Heart right ventricle (tissue), 16 donors: ENCODE results near the gene LILRB5. TPM values are rescaled to one million over a fixed set of nuclear protein-coding genes. Genes with fewer than 3 reads are reported as not detected.
A peak's percentile ranks its signal among the peaks of the same experiment; 100 is the strongest.

ENCODE experiments used
- ATAC-seq, 8 donors: fragments of 200-7000 bp; cut with Tn5 transposase; one replicate each; pipeline ENCODE4 v1.9.1; 2020; ENCODE audit warnings: mild to moderate bottlenecking in 8 of 8, moderate library complexity in 8 of 8, moderate number of reproducible peaks in 1 of 8
- DNase-seq, 2 donors: peaks; one replicate each; pipeline ENCODE4 v3.0.0-alpha.2; 2020
- H3K27ac ChIP-seq, 10 donors: fragments of 200-600 bp; sonication (generic) in 2 of 10; one replicate each; pipeline versions ENCODE4 v1.5.0 to v1.8.0; 2020 to 2022; ENCODE audit warnings: mild to moderate bottlenecking in 3 of 10
- H3K27me3 ChIP-seq, 7 donors: fragments of 200-600 bp; one replicate each; pipeline ENCODE4 v1.8.0; 2021 to 2022; ENCODE audit warnings: mild to moderate bottlenecking in 2 of 7
- H3K36me3 ChIP-seq, 9 donors: fragments of 200-600 bp; sonication (generic) in 1 of 9; one replicate each; pipeline versions ENCODE4 v1.5.0 to v1.8.0; 2020 to 2022; ENCODE audit warnings: mild to moderate bottlenecking in 2 of 9
- H3K4me1 ChIP-seq, 9 donors: fragments of 200-600 bp; sonication (generic) in 1 of 9; one replicate each; pipeline versions ENCODE4 v1.5.0 to v1.8.0; 2020 to 2022; ENCODE audit warnings: mild to moderate bottlenecking in 4 of 9
- H3K4me3 ChIP-seq, 10 donors: fragments of 200-600 bp; sonication (generic) in 2 of 10; one replicate each; pipeline versions ENCODE4 v1.5.0 to v1.8.0; 2020 to 2022; ENCODE audit warnings: mild to moderate bottlenecking in 7 of 10, moderate library complexity in 2 of 10
- H3K9me3 ChIP-seq, 11 donors: fragments of 200-600 bp in 10 of 11; sonication (generic) in 2 of 11; one replicate each; pipeline versions ENCODE4 v1.5.0 to v1.8.0; 2013 to 2022; ENCODE audit warnings: mild to moderate bottlenecking in 2 of 11, control low read depth in 1 of 11, moderate library complexity in 1 of 11
- WGBS, 2 donors: extraction: QIAGEN DNeasy Blood & Tissue Kit; methylation state at CpG; one replicate each; pipeline ENCODE4 v1.1.7; 2013; ENCODE audit warnings: inconsistent platforms in 1 of 2; 5-methylcytosine and 5-hydroxymethylcytosine counted together
- intact Hi-C, 10 donors: fragments of 100-400 bp; cut with DNase I; formaldehyde crosslinking; loops; one replicate each; pipeline versions ENCODE4 v1.11.1 to v1.14.2; 2022
- polyA plus RNA-seq, 2 donors: library from polyadenylated mRNA; stranded (reverse); fragments of 200-250 nt; gene quantifications; one replicate each; pipeline ENCODE4 v1.2.3, GENCODE V29; 2013
- total RNA-seq, 10 donors: library from RNA; stranded (reverse); fragmentation: NEBNext Ultra II Directional in 3 of 10; extraction: Animal tissue kit (Norgen Biotek cat#: 25700) in 3 of 10; gene quantifications; one replicate each; pipeline versions ENCODE4 v1.2.1 to v1.2.4, GENCODE V29; 2021 to 2023
- TF ChIP-seq, protein P1 (sequence below), 9 donors: fragments of 200-600 bp; sonication (generic) in 2 of 9; IDR thresholded peaks; one replicate each; pipeline versions ENCODE4 v1.5.0 to v1.8.0; 2021 to 2022; ENCODE audit warnings: antibody characterized with exemption in 9 of 9, mild to moderate bottlenecking in 5 of 9, moderate library complexity in 1 of 9
- donor health status: Arrhythmogenic right ventricular cardiomyopathy.
- donor health status: ischemic (EF 13 %, LVEDD 7.1; RV severe dilation, severe dysfunction).
- donor health status: healthy with polysubstance abuse.
- donor health status: DM: no; HTN: yes; CAD: no.
- donor health status: DM: no; HTN: no; CAD: no.
- donor health status: ischemic (EF 25% LVEDD 6.9; RV normal size, moderate dysfunction).
- donor health status: ischemic (EF 25% LVEDD 5.7; RV mildly dilated, moderate dysfunction).
- donor health status: healthy.
- donor health status: DM: yes; HTN: yes; CAD: no.
- donor health status: Ischemic cardiomyopathy.
- donor health status: ischemic (EF 35%, LVEDD 5.7; RV mildly dilated, moderate dysfunction).
- donor health status: nonischemic (EF 11% LVEDD 7.7; RV severe dilation, severe dysfunction).
- donor health status: DM: yes; HTN: yes; CAD: no.
- donor health status: PGD.
- donor health status: ischemic (EF 29% LVEDD 5.4; RV normal size, mild dysfunction).
- donor health status: nonischemic (EF 23%, LVEDD 6.1; RV moderate dilation, normal function).

Gene LILRB5
- total and polyA plus RNA-seq, 12 donors, result 1.6 to 10.6 (median 3.2) TPM

DNA sequence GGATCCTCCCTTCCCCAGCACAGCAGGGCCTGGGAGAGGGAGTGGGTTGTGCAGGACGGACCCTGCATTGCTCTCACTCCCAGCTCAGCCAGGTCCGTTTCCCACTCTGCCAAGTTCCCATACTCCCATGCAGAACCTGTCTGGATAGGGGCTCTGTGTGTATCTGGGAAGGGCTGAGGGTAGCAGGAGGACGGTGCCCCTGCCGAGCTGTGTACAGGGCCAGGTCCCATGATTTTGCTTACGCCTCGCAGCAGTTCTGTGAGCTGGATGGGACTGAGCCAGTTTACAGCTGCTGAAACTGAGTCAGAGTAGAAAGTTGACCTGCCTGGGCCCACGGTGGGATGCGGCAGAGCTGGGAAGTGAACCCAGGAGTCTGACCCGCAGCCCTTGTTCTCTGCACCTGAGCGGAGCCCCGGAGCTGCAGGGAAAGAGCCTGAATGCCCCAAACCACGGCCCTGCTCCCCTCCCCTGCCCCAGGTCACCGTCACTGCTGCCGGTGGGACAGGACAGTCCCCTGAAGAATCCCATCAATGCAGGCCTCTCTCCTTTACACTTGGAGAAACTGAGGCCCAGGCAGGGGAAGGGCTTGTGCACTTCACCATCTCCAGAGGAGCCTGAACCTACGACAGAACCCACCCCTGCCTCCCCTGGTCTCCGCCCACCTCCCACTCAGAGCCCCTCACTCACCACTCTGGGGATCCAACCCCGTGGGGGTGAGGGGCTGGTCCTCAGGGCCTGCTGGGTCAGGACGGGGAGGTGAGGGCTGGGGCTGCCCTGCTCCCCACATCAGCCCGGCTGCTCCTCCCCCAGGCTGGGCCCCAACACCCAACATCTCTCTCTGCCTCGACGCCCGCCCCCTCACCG is 3.5 kb downstream of the LILRB5 start:
- Histone ChIP-seq H3K4me3 (no peak overlapping the region), H3K36me3 (no peaks in the 10 kb centered on the region), H3K27me3 (peaks cover 0 to 66% (median 55%) of the 10 kb centered on the region in 7 donors), H3K9me3 (no peaks in the 10 kb centered on the region), H3K27ac (no peak overlapping the region), H3K4me1 (peaks cover 0 to 16% (median 0%) of the 10 kb centered on the region in 9 donors)
- 60 to 64% methylated on average over 23 of the region's 23 CpGs for WGBS, 2 donors
- DNase-seq (no peak), ATAC-seq (no peak)
- intact Hi-C loops, result no loop called here
- TF ChIP-seq, protein P1, sequence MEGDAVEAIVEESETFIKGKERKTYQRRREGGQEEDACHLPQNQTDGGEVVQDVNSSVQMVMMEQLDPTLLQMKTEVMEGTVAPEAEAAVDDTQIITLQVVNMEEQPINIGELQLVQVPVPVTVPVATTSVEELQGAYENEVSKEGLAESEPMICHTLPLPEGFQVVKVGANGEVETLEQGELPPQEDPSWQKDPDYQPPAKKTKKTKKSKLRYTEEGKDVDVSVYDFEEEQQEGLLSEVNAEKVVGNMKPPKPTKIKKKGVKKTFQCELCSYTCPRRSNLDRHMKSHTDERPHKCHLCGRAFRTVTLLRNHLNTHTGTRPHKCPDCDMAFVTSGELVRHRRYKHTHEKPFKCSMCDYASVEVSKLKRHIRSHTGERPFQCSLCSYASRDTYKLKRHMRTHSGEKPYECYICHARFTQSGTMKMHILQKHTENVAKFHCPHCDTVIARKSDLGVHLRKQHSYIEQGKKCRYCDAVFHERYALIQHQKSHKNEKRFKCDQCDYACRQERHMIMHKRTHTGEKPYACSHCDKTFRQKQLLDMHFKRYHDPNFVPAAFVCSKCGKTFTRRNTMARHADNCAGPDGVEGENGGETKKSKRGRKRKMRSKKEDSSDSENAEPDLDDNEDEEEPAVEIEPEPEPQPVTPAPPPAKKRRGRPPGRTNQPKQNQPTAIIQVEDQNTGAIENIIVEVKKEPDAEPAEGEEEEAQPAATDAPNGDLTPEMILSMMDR (IDR thresholded peaks at IDR 0.05), result no peak

- intact Hi-C loops, result no loop called here
- peaks cover 0 to 64% (median 55%) of the 10 kb centered on the region in 7 donors for H3K27me3 ChIP-seq
These were observed 4.2 kb downstream of the LILRB5 start for GRCh38 chr19:54252845-54253244.

DNA sequence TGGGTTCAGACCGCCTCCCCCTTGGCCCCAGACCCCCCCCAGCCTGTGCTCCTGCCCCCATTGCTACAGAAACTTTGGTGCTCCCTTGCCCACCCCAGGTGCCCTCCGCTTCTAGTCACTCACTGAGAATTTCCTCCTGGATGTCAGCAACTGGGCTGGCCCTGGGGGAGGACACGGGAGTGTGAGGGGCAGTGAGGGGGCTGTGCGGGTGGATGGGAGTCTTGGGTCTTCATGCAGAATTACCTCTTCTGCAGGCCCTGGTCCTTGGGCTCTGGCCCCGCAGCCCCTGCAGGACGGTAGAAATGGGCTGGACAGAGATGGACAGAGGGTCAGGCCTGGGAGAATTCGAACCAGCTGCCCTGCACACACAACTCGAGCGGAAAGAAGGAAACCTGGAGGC is 4.8 kb downstream of the LILRB5 start:
- H3K4me3 ChIP-seq, result no peak overlapping the region
- H3K27me3 ChIP-seq, result peaks cover 0 to 59% (median 51%) of the 10 kb centered on the region in 7 donors
- H3K36me3 ChIP-seq, result no peaks in the 10 kb centered on the region
- H3K4me1 ChIP-seq, result peaks cover 0 to 27% (median 0%) of the 10 kb centered on the region in 9 donors
- no peaks in the 10 kb centered on the region for H3K9me3 ChIP-seq
- 72 to 73% methylated on average over 9 of the region's 9 CpGs for WGBS, 2 donors
- ATAC-seq (no peak), DNase-seq (no peak)
- intact Hi-C loops, result no loop called here
- no peak overlapping the region for H3K27ac ChIP-seq
- TF ChIP-seq, protein P1 (IDR thresholded peaks at IDR 0.05), result no peak

More at GRCh38 chr19:54252845-54253244, 4.2 kb downstream of the LILRB5 start:
- 77 to 78% methylated on average over 11 of the region's 11 CpGs for WGBS, 2 donors
- DNase-seq, result no peak
- Histone ChIP-seq H3K4me3 (no peak overlapping the region), H3K36me3 (no peaks in the 10 kb centered on the region), H3K4me1 (peaks cover 0 to 22% (median 0%) of the 10 kb centered on the region in 9 donors), H3K27ac (no peak overlapping the region), H3K9me3 (no peaks in the 10 kb centered on the region)
- TF ChIP-seq, protein P1 (IDR thresholded peaks at IDR 0.05), result no peak
- no peak for ATAC-seq

DNA sequence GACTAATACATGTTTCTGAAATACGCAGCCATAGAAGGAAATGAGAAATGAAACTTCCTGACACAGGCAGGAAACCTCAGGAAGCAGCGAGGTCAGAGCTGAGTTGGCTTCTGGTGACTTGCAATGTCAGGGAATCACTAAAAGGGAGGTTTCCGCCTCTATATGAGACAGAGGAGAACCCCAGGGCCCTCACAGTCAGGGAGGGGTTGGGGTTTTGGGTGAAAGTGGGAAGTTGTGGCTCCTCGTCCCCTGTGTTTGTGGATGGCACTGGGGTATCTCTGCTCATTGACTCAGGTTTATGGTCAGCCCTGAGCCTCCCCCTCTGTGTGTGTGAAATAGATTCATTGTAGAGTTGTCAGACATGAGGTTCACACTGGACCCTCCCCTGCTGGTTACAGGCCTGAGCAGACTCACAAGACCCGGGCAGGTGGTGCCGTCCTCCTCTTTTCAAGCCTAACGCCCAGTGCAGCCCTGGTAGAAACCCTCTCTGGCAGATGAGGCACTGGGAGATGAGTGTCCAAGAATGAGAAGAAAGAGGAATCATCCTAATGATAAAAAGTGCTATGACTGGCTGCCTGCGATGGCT is 9.0 kb downstream of the LILRB5 start:
- Histone ChIP-seq H3K9me3 (no peaks in the 10 kb centered on the region), H3K4me1 (peaks cover 0 to 24% (median 0%) of the 10 kb centered on the region in 9 donors), H3K36me3 (no peaks in the 10 kb centered on the region), H3K27ac (peak overlapping the region in 2 of 10 donors; percentile 64 to 88), H3K4me3 (no peak overlapping the region), H3K27me3 (peaks cover 0 to 21% (median 12%) of the 10 kb centered on the region in 7 donors)
- intact Hi-C loops, result no loop called here
- DNase-seq (peak in 1 of 2 donors; percentile 33), ATAC-seq (peak; percentile 73 to 87 (median 80))
- TF ChIP-seq, protein P1 (IDR thresholded peaks at IDR 0.05), result no peak
- 61 to 62% methylated on average over 8 of the region's 8 CpGs for WGBS, 2 donors
